ENCODE measurements around the gene MYLK4. TPM values are rescaled to one million over a fixed set of nuclear protein-coding genes. Genes with fewer than 3 reads are reported as not detected.

The MYLK4 gene
- polyA plus RNA-seq, 1 donor from 2014 or later, result 1.3 TPM

- Histone ChIP-seq H3K79me2 (replicated peaks; ENCODE audit: insufficient read depth, low read length) (no peaks in the 10 kb centered on the region), H3F3A (ENCODE audit: insufficient read depth, low read length, poor library complexity, severe bottlenecking) (no peaks in the 10 kb centered on the region), H4K20me1 (ENCODE audit: insufficient read depth) (no peaks in the 10 kb centered on the region), H3K9me3 (ENCODE audit: low read length) (no peaks in the 10 kb centered on the region), H3K27me3 (ENCODE audit: insufficient read depth, low read depth, low read length) (no peaks in the 10 kb centered on the region), H2AFZ (ENCODE audit: low read depth, low read length) (peak overlapping the region; percentile 44), H3K36me3 (ENCODE audit: insufficient read depth, low read length) (no peaks in the 10 kb centered on the region), H3K27ac (ENCODE audit: low read length) (no peak overlapping the region), H3K9ac (ENCODE audit: low read length) (peak overlapping the region; percentile 31), H3K4me3 (ENCODE audit: low read length) (peak overlapping the region; percentile 61), H3K4me2 (ENCODE audit: low read length) (no peak overlapping the region), H3K9me2 (ENCODE audit: insufficient read depth, low read length) (no peaks in the 10 kb centered on the region)
- peak; percentile 26 for TF ChIP-seq EP300 (conservative IDR thresholded peaks at IDR 0.05; ENCODE audit: poor library complexity, severe bottlenecking)
- TF ChIP-seq REST (IDR thresholded peaks at IDR 0.05; ENCODE audit: borderline replicate concordance), result no peak
- TF ChIP-seq POLR2AphosphoS5 (IDR thresholded peaks at IDR 0.05), result no peak
- TF ChIP-seq EZH2 (IDR thresholded peaks at IDR 0.05; ENCODE audit: borderline replicate concordance, insufficient read depth, low read length, poor library complexity, severe bottlenecking), result no peak
- peak; percentile 91 for TF ChIP-seq SMC3 (conservative IDR thresholded peaks at IDR 0.05; ENCODE audit: poor library complexity)
- TF ChIP-seq MXI1 (conservative IDR thresholded peaks at IDR 0.05; ENCODE audit: poor library complexity, severe bottlenecking), result peak; percentile 62
- no peak for TF ChIP-seq TAF1 (IDR thresholded peaks at IDR 0.05; ENCODE audit: low read depth)
- peak; percentile 97 for TF ChIP-seq CTCF (IDR thresholded peaks at IDR 0.05; ENCODE audit: poor library complexity, severe bottlenecking)
- peak; percentile 86 for TF ChIP-seq RAD21 (conservative IDR thresholded peaks at IDR 0.05)
Measured at GRCh38 chr6:2634139-2634964, 116.4 kb downstream of the MYLK4 start.

- Histone ChIP-seq H2AFZ (ENCODE audit: low read depth, low read length) (peak overlapping the region; percentile 44), H3K9me2 (ENCODE audit: insufficient read depth, low read length) (no peaks in the 10 kb centered on the region), H4K20me1 (ENCODE audit: insufficient read depth) (no peaks in the 10 kb centered on the region), H3K4me2 (ENCODE audit: low read length) (no peak overlapping the region), H3F3A (ENCODE audit: insufficient read depth, low read length, poor library complexity, severe bottlenecking) (no peaks in the 10 kb centered on the region), H3K9ac (ENCODE audit: low read length) (no peak overlapping the region), H3K36me3 (ENCODE audit: insufficient read depth, low read length) (no peaks in the 10 kb centered on the region), H3K27me3 (ENCODE audit: insufficient read depth, low read depth, low read length) (no peaks in the 10 kb centered on the region), H3K27ac (ENCODE audit: low read length) (no peak overlapping the region), H3K79me2 (replicated peaks; ENCODE audit: insufficient read depth, low read length) (no peaks in the 10 kb centered on the region), H3K9me3 (ENCODE audit: low read length) (no peaks in the 10 kb centered on the region), H3K4me3 (ENCODE audit: low read length) (peak overlapping the region; percentile 61)
- TF ChIP-seq EP300 (conservative IDR thresholded peaks at IDR 0.05; ENCODE audit: poor library complexity, severe bottlenecking) (no peak), CTCF (IDR thresholded peaks at IDR 0.05; ENCODE audit: poor library complexity, severe bottlenecking) (no peak), POLR2AphosphoS5 (IDR thresholded peaks at IDR 0.05) (no peak), SMC3 (conservative IDR thresholded peaks at IDR 0.05; ENCODE audit: poor library complexity) (no peak), EZH2 (IDR thresholded peaks at IDR 0.05; ENCODE audit: borderline replicate concordance, insufficient read depth, low read length, poor library complexity, severe bottlenecking) (no peak)
Measured at GRCh38 chr6:2633736-2634135, 117.0 kb downstream of the MYLK4 start.
